Mesenchymal stem cell (in vitro differentiated cells and primary cell): ENCODE results near the gene RAB30.
"Not testable (repeated sequence)": the region's sequence is repeated elsewhere in the genome, so short reads cannot be mapped to it uniquely, and the experiment has no call there.

Experiments
- DNase-seq: peaks from one replicate; pipeline ENCODE4 v3.0.0-alpha.2; 2013
- H2AFZ ChIP-seq: one replicate; pipeline ENCODE4 v1.6.1; 2013; ENCODE audit warnings: low read depth, mild to moderate bottlenecking, control low read depth, inconsistent platforms, low read length, moderate library complexity
- H2AK5ac ChIP-seq: 2 replicates; pipeline ENCODE4 v1.6.1; 2013; ENCODE audit warnings: low read length, moderate library complexity, mild to moderate bottlenecking, inconsistent platforms; ENCODE audit not compliant: severe bottlenecking
- H2BK120ac ChIP-seq: one replicate; pipeline ENCODE4 v1.6.1; 2013; ENCODE audit warnings: low read depth, mild to moderate bottlenecking, inconsistent platforms, low read length, moderate library complexity
- H2BK12ac ChIP-seq, 2 experiments: one replicate each; pipeline ENCODE4 v1.6.1; 2013; ENCODE audit warnings: inconsistent platforms in 2 of 2, low read length in 2 of 2, mild to moderate bottlenecking in 2 of 2, moderate library complexity in 2 of 2, control low read depth in 1 of 2
- H2BK15ac ChIP-seq: one replicate; pipeline ENCODE4 v1.6.1; 2013; ENCODE audit warnings: mild to moderate bottlenecking, low read depth, inconsistent platforms; ENCODE audit not compliant: poor library complexity, severe bottlenecking
- H2BK5ac ChIP-seq: 2 replicates; pipeline ENCODE4 v1.6.1; 2013; ENCODE audit warnings: low read depth, mild to moderate bottlenecking, low read length, control low read depth, inconsistent platforms; ENCODE audit not compliant: poor library complexity, severe bottlenecking
- H3K14ac ChIP-seq, 2 experiments: one replicate each; pipeline ENCODE4 v1.6.1; 2013; ENCODE audit warnings: inconsistent platforms in 2 of 2, low read length in 2 of 2, control low read depth in 1 of 2, mild to moderate bottlenecking in 1 of 2, moderate library complexity in 1 of 2
- H3K18ac ChIP-seq, 2 experiments: one replicate each; pipeline ENCODE4 v1.6.1; 2013; ENCODE audit warnings: inconsistent platforms in 2 of 2, low read length in 2 of 2, control low read depth in 1 of 2, low read depth in 1 of 2, mild to moderate bottlenecking in 1 of 2
- H3K23ac ChIP-seq, 2 experiments: one replicate each; pipeline ENCODE4 v1.6.1; 2013; ENCODE audit warnings: inconsistent platforms in 2 of 2, low read length in 2 of 2, mild to moderate bottlenecking in 2 of 2, moderate library complexity in 2 of 2, control low read depth in 1 of 2
- H3K27ac ChIP-seq: 2 replicates; pipeline ENCODE4 v1.5.1; 2013; ENCODE audit warnings: mild to moderate bottlenecking, moderate library complexity, low read length, control low read depth, inconsistent platforms; ENCODE audit not compliant: poor library complexity, severe bottlenecking
- H3K27me3 ChIP-seq, 2 experiments: 2 replicates each; pipeline versions ENCODE4 v1.6.1 to v1.7.0; 2013; ENCODE audit warnings: low read length in 2 of 2, mild to moderate bottlenecking in 2 of 2, moderate library complexity in 2 of 2, control low read depth in 1 of 2, inconsistent platforms in 1 of 2; ENCODE audit not compliant: control insufficient read depth in 1 of 2, insufficient read depth in 1 of 2
- H3K36me3 ChIP-seq, 2 experiments: 2 replicates each; pipeline versions ENCODE4 v1.6.1 to v1.7.0; 2013; ENCODE audit warnings: low read length in 2 of 2, control low read depth in 1 of 2, inconsistent platforms in 1 of 2, low read depth in 1 of 2, mild to moderate bottlenecking in 1 of 2; ENCODE audit not compliant: insufficient read depth in 2 of 2, control insufficient read depth in 1 of 2
- H3K4ac ChIP-seq, 2 experiments: one replicate each; pipeline ENCODE4 v1.6.1; 2013; ENCODE audit warnings: inconsistent platforms in 2 of 2, low read length in 2 of 2, mild to moderate bottlenecking in 2 of 2, moderate library complexity in 2 of 2, control low read depth in 1 of 2, low read depth in 1 of 2
- H3K4me1 ChIP-seq: 2 replicates; pipeline ENCODE4 v1.6.1; 2013; ENCODE audit warnings: low read depth, low read length, control low read depth; ENCODE audit not compliant: control insufficient read depth, insufficient read depth
- H3K4me2 ChIP-seq: 2 replicates; pipeline ENCODE4 v1.6.1; 2013; ENCODE audit warnings: low read length, mild to moderate bottlenecking, inconsistent platforms; ENCODE audit not compliant: poor library complexity, severe bottlenecking
- H3K4me3 ChIP-seq, 2 experiments: 2 replicates each; pipeline versions ENCODE4 v1.5.1 to v1.7.0; 2013; ENCODE audit warnings: low read length in 2 of 2, mild to moderate bottlenecking in 2 of 2, control low read depth in 1 of 2, low read depth in 1 of 2; ENCODE audit not compliant: insufficient read depth in 1 of 2
- H3K79me1 ChIP-seq: replicated peaks from 2 replicates; pipeline ENCODE4 v1.6.1; 2013; ENCODE audit warnings: mild to moderate bottlenecking, control low read depth, low read length, inconsistent platforms; ENCODE audit not compliant: poor library complexity, severe bottlenecking
- H3K9ac ChIP-seq: 2 replicates; pipeline ENCODE4 v1.7.0; 2013; ENCODE audit warnings: mild to moderate bottlenecking, low read length, moderate library complexity
- H3K9me3 ChIP-seq: 2 replicates; pipeline ENCODE4 v1.7.0; 2013; ENCODE audit warnings: mild to moderate bottlenecking, low read length; ENCODE audit not compliant: control insufficient read depth
- H4K8ac ChIP-seq: one replicate; pipeline ENCODE4 v1.6.1; 2013; ENCODE audit warnings: inconsistent platforms, mild to moderate bottlenecking, low read length, moderate library complexity
- H4K91ac ChIP-seq: one replicate; pipeline ENCODE4 v1.6.1; 2013; ENCODE audit warnings: mild to moderate bottlenecking, low read length, inconsistent platforms
- WGBS: methylation state at CpG from one replicate; pipeline ENCODE4 v1.1.7; 2013; ENCODE audit warnings: mixed read lengths; 5-methylcytosine and 5-hydroxymethylcytosine counted together

RAB30 gene

DNA sequence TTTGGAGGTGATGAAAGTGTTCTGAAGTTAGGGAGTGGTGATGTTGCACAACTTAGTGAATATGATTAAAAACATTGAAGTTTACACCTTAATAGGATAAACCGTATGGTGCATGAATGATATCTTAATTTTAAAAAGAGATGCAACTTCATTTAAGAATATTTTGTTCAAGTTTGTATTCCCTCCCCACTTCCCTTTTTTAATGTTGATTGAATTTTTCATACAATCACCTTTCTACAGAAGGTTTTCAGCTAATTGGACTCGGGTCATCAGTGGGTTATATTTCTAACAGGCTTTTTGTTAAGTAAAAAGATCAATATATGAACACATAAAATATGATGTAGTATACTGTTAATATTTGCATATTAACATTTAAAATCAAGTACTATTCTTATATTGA, 97.6 kb downstream of the RAB30 start:
- H3K9ac ChIP-seq = no peak overlapping the region
- no peak overlapping the region for H3K14ac ChIP-seq
- no peaks in the 10 kb centered on the region for H3K79me1 ChIP-seq
- H3K36me3 ChIP-seq = no peaks in the 10 kb centered on the region
- H3K18ac ChIP-seq = no peak overlapping the region
- no peak overlapping the region for H2AFZ ChIP-seq
- H2BK15ac ChIP-seq = no peak overlapping the region
- H4K91ac ChIP-seq = no peak overlapping the region
- H2AK5ac ChIP-seq = no peak overlapping the region
- H3K4me1 ChIP-seq = peaks cover 2% of the 10 kb centered on the region
- WGBS = no CpG with 5 or more reads among the region's 2 CpGs
- no peak overlapping the region for H2BK120ac ChIP-seq
- H3K4me2 ChIP-seq = no peak overlapping the region
- no peaks in the 10 kb centered on the region for H3K27me3 ChIP-seq
- H2BK5ac ChIP-seq = no peak overlapping the region
- H2BK12ac ChIP-seq = no peak overlapping the region
- DNase-seq = no peak
- H3K4me3 ChIP-seq = no peak overlapping the region
- H3K9me3 ChIP-seq = no peaks in the 10 kb centered on the region
- no peak overlapping the region for H3K4ac ChIP-seq
- H4K8ac ChIP-seq = no peak overlapping the region
- no peak overlapping the region for H3K23ac ChIP-seq
- no peak overlapping the region for H3K27ac ChIP-seq

DNA sequence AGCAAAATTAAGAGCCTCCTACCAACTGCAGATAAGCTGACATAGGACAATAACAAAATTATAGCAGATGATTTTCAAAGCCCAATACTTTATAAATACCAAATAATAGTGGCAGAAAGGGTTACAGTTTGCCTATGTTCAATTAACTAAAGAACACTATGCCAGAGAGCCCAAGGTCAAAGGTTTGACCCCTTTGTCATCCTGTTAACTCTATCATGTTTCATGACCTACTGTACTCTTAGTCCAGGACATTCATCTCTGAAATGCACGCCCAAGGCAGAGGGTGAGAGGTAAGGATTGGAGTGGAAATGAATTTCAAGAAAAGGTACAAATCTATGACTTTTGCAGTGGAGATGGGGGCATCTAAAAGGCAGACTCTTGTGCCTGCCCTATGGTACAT, 99.6 kb downstream of the RAB30 start:
- H3K18ac ChIP-seq = no peak overlapping the region
- no peak overlapping the region for H4K91ac ChIP-seq
- H3K36me3 ChIP-seq = no peaks in the 10 kb centered on the region
- H3K4ac ChIP-seq = no peak overlapping the region
- H2BK12ac ChIP-seq = no peak overlapping the region
- H3K79me1 ChIP-seq = no peaks in the 10 kb centered on the region
- H3K4me3 ChIP-seq = no peak overlapping the region
- H3K9me3 ChIP-seq = no peaks in the 10 kb centered on the region
- no peak overlapping the region for H2BK5ac ChIP-seq
- no peak overlapping the region for H3K23ac ChIP-seq
- H2AK5ac ChIP-seq = no peak overlapping the region
- H3K27ac ChIP-seq = no peak overlapping the region
- no peak overlapping the region for H3K9ac ChIP-seq
- H2BK15ac ChIP-seq = no peak overlapping the region
- H4K8ac ChIP-seq = no peak overlapping the region
- H2BK120ac ChIP-seq = no peak overlapping the region
- peaks cover 2% of the 10 kb centered on the region for H3K4me1 ChIP-seq
- no peak overlapping the region for H3K14ac ChIP-seq
- H3K4me2 ChIP-seq = no peak overlapping the region
- no peaks in the 10 kb centered on the region for H3K27me3 ChIP-seq
- 86% methylated on average over 1 of the region's 1 CpG for WGBS
- DNase-seq = no peak
- no peak overlapping the region for H2AFZ ChIP-seq

DNA sequence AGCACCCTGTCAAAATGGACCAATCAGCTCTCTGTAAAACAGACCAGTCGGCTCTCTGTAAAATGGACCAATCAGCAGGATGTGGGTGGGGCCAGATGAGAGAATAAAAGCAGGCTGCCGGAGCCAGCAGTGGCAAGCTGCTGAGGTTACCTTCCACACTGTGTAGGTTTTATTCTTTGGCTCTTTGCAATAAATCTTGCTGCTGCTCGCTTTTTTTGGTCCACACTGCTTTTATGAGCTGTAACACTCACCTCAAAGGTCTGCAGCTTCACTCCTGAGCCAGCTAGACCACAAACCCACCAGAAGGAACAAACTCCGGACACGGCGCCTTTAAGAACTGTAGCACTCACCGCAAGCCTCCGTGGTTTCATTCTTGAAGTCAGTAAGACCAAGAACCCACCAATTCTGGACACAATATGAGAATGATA, 100.2 kb downstream of the RAB30 start:
- not testable (repeated sequence) for H2BK120ac ChIP-seq, H3K14ac ChIP-seq, H3K36me3 ChIP-seq, H3K27me3 ChIP-seq, H2BK15ac ChIP-seq, H2BK5ac ChIP-seq, H3K18ac ChIP-seq, H2BK12ac ChIP-seq, H3K4ac ChIP-seq, H3K79me1 ChIP-seq, H2AK5ac ChIP-seq, H3K9ac ChIP-seq, DNase-seq, H2AFZ ChIP-seq, H3K4me1 ChIP-seq, H3K9me3 ChIP-seq, H3K27ac ChIP-seq, H4K8ac ChIP-seq, H3K23ac ChIP-seq, H4K91ac ChIP-seq, H3K4me3 ChIP-seq, H3K4me2 ChIP-seq
- 96% methylated on average over 3 of the region's 8 CpGs for WGBS

DNA sequence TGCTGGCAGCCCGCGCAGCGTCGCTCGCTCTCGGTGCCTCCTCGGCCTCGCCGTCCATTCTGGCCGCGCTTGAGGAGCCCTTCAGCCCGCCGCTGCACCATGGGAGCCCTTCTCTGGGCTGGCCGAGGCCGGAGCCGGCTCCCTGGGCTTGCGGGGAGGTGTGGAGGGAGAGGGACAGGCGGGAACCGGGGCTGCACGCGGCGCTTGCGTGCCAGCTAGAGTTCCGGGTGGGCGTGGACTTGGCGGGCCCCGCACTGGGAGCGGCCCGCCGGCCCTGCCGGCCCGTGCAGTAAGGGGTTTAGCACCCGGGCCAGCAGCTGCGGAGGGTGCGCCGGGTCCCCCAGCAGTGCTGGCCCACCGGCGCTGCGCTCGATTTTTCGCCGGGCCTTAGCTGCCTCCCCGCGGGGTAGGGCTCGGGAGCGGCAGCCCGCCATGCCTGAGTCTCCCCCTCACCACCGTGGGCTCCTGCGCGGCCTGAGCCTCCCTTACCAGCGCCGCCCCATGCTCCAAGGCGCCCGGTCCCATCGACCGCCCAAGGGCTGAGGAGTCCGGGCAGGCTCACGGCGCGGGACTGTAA, 101.1 kb downstream of the RAB30 start:
- not testable (repeated sequence) for H3K4ac ChIP-seq, H2BK120ac ChIP-seq

More for the DNA sequence above, 101.1 kb downstream of the RAB30 start:
- H3K14ac ChIP-seq, H3K4me2 ChIP-seq, H2BK5ac ChIP-seq, H3K9ac ChIP-seq, H4K8ac ChIP-seq, H3K23ac ChIP-seq, H3K4me1 ChIP-seq, H2AK5ac ChIP-seq, H3K79me1 ChIP-seq, H2BK15ac ChIP-seq, H3K4me3 ChIP-seq, H3K18ac ChIP-seq, H3K9me3 ChIP-seq, DNase-seq, H3K27ac ChIP-seq, H3K27me3 ChIP-seq, H2AFZ ChIP-seq, H3K36me3 ChIP-seq: not testable (repeated sequence)
- 97% methylated on average over 60 of the region's 60 CpGs for WGBS
- peak overlapping the region in 1 of 2 experiments; percentile 39 for H2BK12ac ChIP-seq
- H4K91ac ChIP-seq = peak overlapping the region; percentile 27
